ENCODE measurements around the gene CDC23.
"Not testable (repeated sequence)": the region's sequence is repeated elsewhere in the genome, so short reads cannot be mapped to it uniquely, and the experiment has no call there.

The CDC23 gene

DNA sequence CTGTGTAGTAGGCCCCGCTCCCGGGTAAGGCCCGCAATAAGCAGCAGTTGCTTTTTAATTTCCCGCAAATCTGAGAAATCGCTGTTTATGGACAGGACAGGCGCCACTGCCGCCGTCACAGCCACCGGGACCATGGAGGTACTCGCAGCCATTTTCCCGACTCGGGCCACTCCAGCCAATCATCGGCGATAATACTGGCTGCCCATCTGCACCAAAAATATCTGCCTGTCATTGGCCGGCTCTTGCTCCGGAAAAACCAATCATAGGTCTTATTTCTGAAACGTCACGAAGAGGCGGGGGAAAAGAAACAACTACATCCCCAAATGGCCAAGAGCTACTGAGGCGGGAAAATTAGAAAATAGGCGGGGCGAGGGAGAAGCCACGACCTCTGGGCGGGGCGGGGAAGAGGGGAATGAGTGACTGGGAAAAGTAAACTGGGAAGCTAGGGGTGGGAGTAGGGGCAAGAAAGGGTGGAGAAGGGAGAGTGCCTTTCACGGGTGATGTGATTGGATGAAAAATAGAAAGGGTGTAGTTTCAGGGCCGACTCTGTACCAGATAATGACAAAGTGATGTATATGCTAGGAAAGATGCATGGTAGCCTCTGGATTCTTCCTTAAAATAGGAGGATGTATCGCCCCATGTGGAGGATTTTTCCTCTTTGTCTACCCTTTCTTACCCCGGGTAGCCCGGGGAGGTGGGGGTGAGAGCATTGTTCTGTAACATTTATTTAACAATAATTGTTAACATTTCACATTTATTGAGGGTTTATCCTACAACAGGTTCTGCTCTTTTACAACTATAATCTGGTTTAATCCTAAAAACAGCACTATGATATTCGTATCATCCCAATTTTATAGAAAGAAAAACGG is at the start of gene CDC23:
Gene CDC23, minus strand, starts transcription at position 163 of the 869 bp plus-strand sequence. Its CDS starts 11 bp downstream, at position 152.
- intact Hi-C loops (cut with DNase I), result loop anchor here (5.0 to 10.0 kb wide), 2 partner anchors 36 to 131 kb away; partner anchors contain the start of genes BRD8 and KIF20A
- DNase-seq, result peak; percentile 88 to 98 (median 94)

DNA sequence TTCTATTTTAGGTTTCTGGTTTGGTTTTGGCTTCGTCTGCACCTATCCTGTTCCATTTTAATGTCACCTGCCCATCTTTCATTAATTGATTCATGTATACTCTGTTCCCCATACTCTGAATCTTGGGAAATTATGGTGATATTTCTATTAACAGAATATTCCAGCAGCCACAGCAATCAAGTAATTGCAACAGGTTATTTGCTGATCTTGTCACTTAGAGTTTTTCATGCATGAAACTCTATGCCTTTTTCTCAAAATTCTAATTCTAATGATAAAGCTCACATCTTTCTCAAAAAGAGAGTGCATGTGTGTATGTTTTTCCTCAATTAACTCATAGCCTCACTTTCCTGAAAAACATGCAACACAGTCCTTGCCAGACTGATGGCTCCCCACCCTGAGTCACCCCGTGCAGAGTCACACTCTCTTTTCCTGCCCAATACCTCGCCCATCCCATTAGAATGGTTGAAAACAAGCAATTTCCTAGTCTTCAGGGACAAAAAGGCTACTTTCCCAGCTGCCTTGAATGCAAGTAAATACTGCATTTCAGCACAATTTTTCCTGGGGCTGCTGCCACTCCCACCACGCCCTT is 45.7 kb upstream of the CDC23 start:
- intact Hi-C loops (cut with DNase I), result no loop called here
- no peak for DNase-seq

GRCh38 chr5:138257583-138257982 is 44.5 kb upstream of the CDC23 start:
- DNase-seq, result no peak
- intact Hi-C loops (cut with DNase I), result no loop called here

- DNase-seq, result no peak
- intact Hi-C loops (cut with DNase I), result no loop called here
Measured at GRCh38 chr5:138252944-138253343, 39.8 kb upstream of the CDC23 start.

GRCh38 chr5:138247800-138248199 is 34.7 kb upstream of the CDC23 start:
- intact Hi-C loops (cut with DNase I); DNase-seq: not testable (repeated sequence)

DNA sequence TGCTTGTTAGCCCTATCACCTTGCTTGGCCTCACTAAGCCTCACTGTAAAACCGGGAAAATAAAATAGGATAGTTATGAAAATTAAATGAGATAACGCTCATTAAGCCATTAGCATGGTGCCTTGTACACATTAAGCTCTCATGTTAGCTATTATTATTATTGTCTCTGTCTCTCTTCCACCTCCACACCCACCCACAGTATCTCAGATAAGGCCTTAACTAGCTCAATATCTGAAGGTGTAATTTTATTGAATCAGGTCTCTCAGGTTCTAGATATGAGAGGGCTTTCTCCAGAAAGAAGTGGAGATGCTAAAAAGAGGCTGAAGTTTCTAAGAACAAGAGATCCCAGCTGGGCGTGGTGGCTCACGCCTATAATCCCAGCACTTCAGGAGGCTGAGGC is 33.7 kb upstream of the CDC23 start:
- DNase-seq, result no peak
- intact Hi-C loops (cut with DNase I), result no loop called here

- intact Hi-C loops (cut with DNase I), result no loop called here
- DNase-seq, result no peak
Measured at GRCh38 chr5:138246334-138246733, 33.2 kb upstream of the CDC23 start.

DNA sequence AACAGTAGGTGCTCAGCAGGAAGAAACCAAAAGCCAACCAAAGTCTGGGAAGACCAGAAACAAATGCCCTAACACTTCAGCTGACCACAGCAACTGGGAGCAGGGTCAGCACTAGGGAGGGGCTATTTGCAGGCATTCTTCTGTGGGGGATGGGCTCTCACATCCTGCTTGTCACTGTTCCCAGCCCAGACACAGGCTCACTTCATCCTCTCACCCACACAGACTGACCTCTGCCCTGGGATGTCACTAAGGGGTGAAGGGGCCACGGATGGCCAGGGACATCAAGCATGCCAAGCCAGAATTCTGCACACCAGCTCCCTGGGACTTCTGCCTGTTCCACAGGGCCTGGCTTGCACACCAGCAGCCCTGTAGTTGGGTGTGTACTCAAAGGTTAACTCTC is 32.6 kb upstream of the CDC23 start:
- no peak for DNase-seq
- intact Hi-C loops (cut with DNase I), result no loop called here

DNA sequence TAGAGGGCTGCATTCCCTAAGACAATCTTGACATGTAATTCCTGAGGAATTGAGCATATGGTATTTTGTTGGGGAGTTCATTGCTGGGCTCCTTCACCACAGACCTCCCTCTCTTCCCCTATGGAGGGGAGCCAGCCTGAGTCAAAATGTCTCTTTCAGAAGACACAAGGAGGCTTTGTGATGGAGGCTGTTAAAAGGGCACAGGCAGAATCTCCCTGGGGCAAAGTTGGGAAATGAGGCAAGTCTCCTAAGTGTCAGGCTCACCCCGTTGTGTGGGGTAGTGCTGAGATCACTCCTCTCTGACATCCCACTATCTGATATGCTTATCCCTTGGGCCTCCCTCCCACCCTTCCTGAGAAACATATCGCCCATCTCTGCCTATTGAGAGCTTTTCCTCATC is 30.7 kb upstream of the CDC23 start:
- intact Hi-C loops (cut with DNase I), result no loop called here
- peak in 16 of 42 donors; percentile 7 to 43 (median 22) for DNase-seq

GRCh38 chr5:138241688-138242571 is 28.8 kb upstream of the CDC23 start:
- DNase-seq, result peak in 28 of 42 donors; percentile 1 to 47 (median 13)
- intact Hi-C loops (cut with DNase I), result no loop called here

GRCh38 chr5:138240650-138241385 is 27.7 kb upstream of the CDC23 start:
- intact Hi-C loops (cut with DNase I), result no loop called here
- no peak for DNase-seq

DNA sequence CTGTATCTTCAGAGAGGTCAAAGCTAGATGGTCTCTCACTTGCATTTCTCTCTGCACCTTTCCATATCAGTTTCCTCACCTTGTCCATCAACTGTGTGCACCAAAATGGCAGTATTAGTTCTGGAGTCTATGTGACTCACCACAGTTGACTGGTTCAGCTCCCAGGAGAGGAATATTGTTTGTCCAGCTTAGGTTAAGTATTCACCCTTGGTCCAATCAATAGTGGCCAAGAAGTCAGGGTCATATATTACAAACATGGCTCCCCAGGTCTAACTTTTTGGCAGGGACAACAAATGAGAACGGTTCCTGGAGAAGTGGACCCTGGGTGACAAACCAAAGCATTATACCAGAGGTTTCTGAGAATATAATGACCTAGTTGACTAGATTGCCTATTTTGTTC is 24.9 kb upstream of the CDC23 start:
- intact Hi-C loops (cut with DNase I), result no loop called here

DNA sequence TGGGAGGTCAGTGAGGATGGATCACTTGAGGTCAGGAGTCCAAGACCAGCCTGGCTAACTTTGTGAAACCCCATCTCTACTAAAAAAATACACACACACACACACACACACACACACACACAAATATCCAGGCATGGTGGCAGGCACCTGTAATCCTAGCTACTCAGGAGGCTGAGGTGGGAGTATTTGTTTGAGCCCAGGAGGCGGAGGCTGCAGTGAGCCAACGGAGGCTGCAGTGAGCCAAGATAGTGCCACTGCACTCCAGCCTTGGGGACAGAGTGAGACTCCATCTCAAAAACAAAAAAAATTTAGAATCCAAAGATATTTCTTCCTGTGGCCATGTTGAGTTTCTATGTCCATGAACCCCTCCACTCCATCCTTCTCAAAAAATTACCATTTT is 21.5 kb upstream of the CDC23 start:
- no peak for DNase-seq
- intact Hi-C loops (cut with DNase I), result no loop called here

More for the DNA sequence above, 24.9 kb upstream of the CDC23 start:
- no peak for DNase-seq

DNA sequence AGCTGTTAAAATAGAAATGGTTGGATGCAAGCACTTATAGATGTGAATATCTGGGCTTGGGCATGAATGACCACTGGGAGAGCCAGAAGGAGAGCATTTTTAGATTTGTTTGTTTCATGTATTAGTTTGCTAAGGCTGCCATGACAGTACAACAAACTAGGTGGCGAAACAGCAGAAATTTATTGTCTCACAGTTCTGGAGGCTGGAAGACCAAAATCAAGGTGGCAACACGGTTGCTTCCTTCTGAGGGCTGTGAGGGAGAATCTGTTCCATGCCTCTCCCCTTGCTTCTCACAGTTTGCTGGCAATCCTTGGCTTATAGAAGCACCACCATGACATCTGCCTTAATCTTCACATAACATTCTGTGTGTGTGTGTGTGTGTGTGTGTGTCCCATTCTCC is 20.2 kb upstream of the CDC23 start:
- no peak for DNase-seq
- intact Hi-C loops (cut with DNase I), result no loop called here

DNA sequence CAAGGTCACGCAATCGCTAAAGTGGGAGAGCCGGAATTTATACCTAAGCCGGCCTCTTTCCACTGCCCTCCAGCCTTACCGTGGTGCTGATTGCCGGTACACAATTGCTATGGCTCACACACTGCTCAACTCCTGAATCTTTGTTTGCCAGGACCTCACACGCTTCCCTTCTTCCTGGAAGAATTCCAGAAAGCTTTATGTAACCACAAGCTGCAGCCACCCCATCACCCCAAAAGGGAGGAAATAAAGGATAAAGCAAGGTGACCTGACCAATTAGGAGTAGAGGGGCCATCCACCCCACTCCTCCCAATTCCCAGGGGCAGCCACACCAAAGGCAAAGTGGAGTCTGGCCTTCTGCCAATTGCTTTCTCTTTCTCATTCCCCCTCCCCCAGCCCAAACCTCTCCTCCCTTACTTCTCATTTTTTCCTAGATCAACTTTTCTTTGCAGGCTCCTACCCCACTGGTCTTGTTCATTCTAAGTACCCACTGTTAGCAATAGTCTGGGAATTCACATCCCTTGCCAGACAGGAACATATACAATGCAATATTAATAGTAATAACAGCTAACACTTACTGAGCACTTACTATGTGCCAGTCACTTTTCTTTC is 18.0 kb upstream of the CDC23 start:
- DNase-seq, result no peak
- intact Hi-C loops (cut with DNase I), result no loop called here

- intact Hi-C loops (cut with DNase I), result no loop called here
- DNase-seq, result no peak
Measured at GRCh38 chr5:138230261-138230660, 17.1 kb upstream of the CDC23 start.

GRCh38 chr5:138229387-138229786 is 16.3 kb upstream of the CDC23 start:
- DNase-seq, result no peak
- intact Hi-C loops (cut with DNase I), result no loop called here

DNA sequence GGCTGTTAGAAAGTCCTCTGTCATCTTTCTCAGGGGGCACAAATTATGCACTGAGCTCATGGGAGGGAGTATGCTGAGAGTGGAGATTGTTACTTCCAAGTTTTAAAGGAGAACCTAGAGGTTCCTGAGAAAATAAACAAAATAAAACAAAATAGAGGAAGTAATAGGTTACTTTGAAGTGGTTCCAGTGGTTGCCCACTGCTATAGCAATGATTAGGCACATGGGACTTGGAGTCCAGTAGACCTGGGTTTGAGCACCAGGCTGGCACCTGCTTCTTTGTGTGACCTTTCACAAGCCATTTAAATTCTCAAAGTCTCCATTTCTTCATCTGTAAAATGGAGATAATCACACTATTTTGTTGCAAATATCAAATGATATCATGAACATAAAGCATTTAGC is 13.8 kb upstream of the CDC23 start:
- intact Hi-C loops (cut with DNase I), result no loop called here

GRCh38 chr5:138224712-138225111 is 11.6 kb upstream of the CDC23 start:
- no peak for DNase-seq
- intact Hi-C loops (cut with DNase I), result no loop called here

More for the DNA sequence above, 13.8 kb upstream of the CDC23 start:
- DNase-seq, result no peak

Measured in head of caudate nucleus (tissue), 42 donors.